Pancreas (tissue), 10 donors: ENCODE data around the gene FBXO41. TPM values are rescaled to one million over a fixed set of nuclear protein-coding genes. Genes with fewer than 3 reads are reported as not detected.

Source experiments
- ATAC-seq, 4 donors: fragments of 200-7000 bp; cut with Tn5 transposase; one replicate each; pipeline versions ENCODE4 v1.8.0 to v1.9.1; 2020; ENCODE audit warnings: mild to moderate bottlenecking in 4 of 4, moderate library complexity in 4 of 4
- DNase-seq, 6 donors: peaks; one replicate each; pipeline ENCODE4 v3.0.0-alpha.2; 2020
- FAIRE-seq: peaks from 2 replicates; lab custom pipeline; 2012; peaks lifted over from hg19 to GRCh38; lab: Jason Lieb, UNC
- H3K27ac ChIP-seq, 4 donors: fragments of 200-600 bp; sonication (generic); 1 replicate in 3 of 4; 2 replicates in 1 of 4; pipeline versions ENCODE4 v1.5.0 to v1.8.0; 2020
- H3K27me3 ChIP-seq, 4 donors: fragments of 200-600 bp; one replicate each; pipeline ENCODE4 v1.8.0; 2021
- H3K36me3 ChIP-seq, 3 donors: fragments of 200-600 bp; sonication (generic) in 1 of 3; one replicate each; pipeline versions ENCODE4 v1.5.0 to v1.8.0; 2020 to 2021
- H3K4me1 ChIP-seq, 3 donors: fragments of 200-600 bp; one replicate each; pipeline ENCODE4 v1.8.0; 2021
- H3K4me3 ChIP-seq, 4 donors: fragments of 200-600 bp; sonication (generic) in 2 of 4; one replicate each; pipeline versions ENCODE4 v1.5.0 to v1.8.0; 2020 to 2021
- H3K9me3 ChIP-seq, 4 donors: fragments of 200-600 bp; one replicate each; pipeline ENCODE4 v1.8.0; 2021
- CTCF ChIP-seq, 4 donors: fragments of 200-600 bp; sonication (generic) in 3 of 4; IDR thresholded peaks; one replicate each; pipeline versions ENCODE4 v1.5.0 to v1.8.0; 2021; ENCODE audit warnings: antibody characterized with exemption in 4 of 4
- WGBS, 2 donors: extraction: QIAGEN DNeasy Blood & Tissue Kit; methylation state at CpG; one replicate each; pipeline ENCODE4 v1.1.7; 2013; 5-methylcytosine and 5-hydroxymethylcytosine counted together
- intact Hi-C, 3 donors: fragments of 100-400 bp; cut with DNase I; formaldehyde crosslinking; loops; one replicate each; pipeline versions ENCODE4 v1.11.1 to v1.14.2; 2022
- polyA plus RNA-seq, 2 donors: library from polyadenylated mRNA; stranded (reverse); fragments of 200-250 nt; gene quantifications; one replicate each; pipeline ENCODE4 v1.2.3, GENCODE V29; 2013
- total RNA-seq, 6 donors: library from RNA; stranded (reverse); fragmentation: NEBNext Ultra II Directional in 4 of 6; extraction: Animal tissue kit (Norgen Biotek cat#: 25700) in 4 of 6; gene quantifications; one replicate each; pipeline versions ENCODE4 v1.2.1 to v1.2.4, GENCODE V29; 2021 to 2023
- donor health status: healthy with polysubstance abuse.
- donor health status: DM: no; HTN: no; CAD: no; lungs with moderate emphysema.
- donor health status: DM: no; HTN: no; CAD: no.
- donor health status: control.
- donor health status: control.
- donor health status: Bipolar disorder and iron deficiency.
- donor health status: DM: yes; HTN: yes; CAD: no.
- donor health status: DM: no; HTN: no; CAD: no.
- donor health status: DM: no; HTN: no; CAD: no.
- donor health status: DM: yes; HTN: yes; CAD: no.

Gene FBXO41
- total and polyA plus RNA-seq, 8 donors = 2.2 to 6.9 (median 3.4) TPM

- H3K27ac ChIP-seq = no peak overlapping the region
- intact Hi-C loops = no loop called here
- WGBS, 2 donors = 20 to 22% methylated on average over 20 to 22 of the region's 22 CpGs
- no peaks in the 10 kb centered on the region for H3K9me3 ChIP-seq
- H3K36me3 ChIP-seq = no peaks in the 10 kb centered on the region
- ATAC-seq (peak in 1 of 4 donors; percentile 3), DNase-seq (no peak), FAIRE-seq (no peak)
- H3K4me3 ChIP-seq = peak overlapping the region in 3 of 4 donors; percentile 4 to 42 (median 29)
- no peaks in the 10 kb centered on the region for H3K27me3 ChIP-seq
- TF ChIP-seq CTCF (IDR thresholded peaks at IDR 0.05) = no peak
- peaks cover 0 to 2% (median 0%) of the 10 kb centered on the region in 3 donors for H3K4me1 ChIP-seq
Measured at GRCh38 chr2:73269686-73270465, 14.4 kb downstream of the FBXO41 start.

DNA sequence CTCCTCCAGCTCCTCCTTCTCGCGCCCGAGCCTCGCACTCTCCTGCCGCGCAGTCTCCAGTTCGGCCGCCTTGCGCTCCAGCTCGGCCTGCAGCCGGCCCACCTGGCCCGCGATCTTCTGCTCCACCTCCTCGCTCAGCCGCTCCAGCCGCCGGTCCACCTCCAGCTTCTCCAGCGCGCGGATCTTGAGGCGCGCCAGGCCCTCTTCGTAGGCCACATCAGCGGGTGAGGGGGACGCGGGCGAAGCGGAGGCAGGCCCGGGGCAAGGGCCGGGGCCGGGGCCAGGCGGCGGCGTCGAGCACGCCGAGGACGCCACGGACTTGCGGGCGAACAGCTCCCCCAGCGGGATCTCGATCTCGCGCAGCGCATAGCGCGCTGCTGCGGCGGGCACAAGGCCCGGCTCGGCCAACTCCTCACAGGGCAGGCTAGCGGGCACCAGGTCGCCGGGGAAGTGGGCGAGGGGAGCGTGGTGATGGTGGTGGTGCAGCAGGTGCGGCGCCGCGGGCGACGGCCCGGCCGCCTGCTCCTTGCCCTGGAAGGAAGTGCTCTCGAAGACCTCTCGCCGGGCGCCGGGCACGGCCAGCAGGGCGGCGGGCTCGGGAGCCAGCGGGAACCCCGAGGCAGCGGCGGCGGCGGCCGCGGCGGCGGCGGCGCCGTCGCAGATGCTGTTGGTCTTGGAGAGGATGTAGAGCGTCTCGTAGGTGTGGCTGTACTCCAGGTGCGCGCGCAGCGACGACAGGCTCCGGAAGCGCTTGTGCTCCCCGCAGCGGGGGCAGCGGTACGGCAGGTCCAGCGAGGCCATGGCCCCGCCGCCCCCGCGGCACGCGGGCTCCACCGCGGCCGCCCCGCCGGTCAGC, 15.2 kb downstream of the FBXO41 start:
- no peak for TF ChIP-seq CTCF (IDR thresholded peaks at IDR 0.05)
- 2 to 6% methylated on average over 111 to 113 of the region's 113 CpGs for WGBS, 2 donors
- intact Hi-C loops = no loop called here
- ATAC-seq (peak; percentile 74 to 85 (median 80)), FAIRE-seq (no peak), DNase-seq (peak; percentile 50 to 86 (median 74))
- Histone ChIP-seq H3K9me3 (no peaks in the 10 kb centered on the region), H3K4me1 (peaks cover 0 to 2% (median 0%) of the 10 kb centered on the region in 3 donors), H3K4me3 (peak overlapping the region; percentile 4 to 42 (median 18)), H3K36me3 (no peaks in the 10 kb centered on the region), H3K27me3 (no peaks in the 10 kb centered on the region), H3K27ac (no peak overlapping the region)

- DNase-seq (no peak), ATAC-seq (no peak), FAIRE-seq (no peak)
- Histone ChIP-seq H3K27me3 (no peaks in the 10 kb centered on the region), H3K27ac (no peak overlapping the region), H3K4me3 (peak overlapping the region in 3 of 4 donors; percentile 7 to 42 (median 29)), H3K36me3 (no peaks in the 10 kb centered on the region), H3K9me3 (no peaks in the 10 kb centered on the region), H3K4me1 (peaks cover 0 to 2% (median 0%) of the 10 kb centered on the region in 3 donors)
- 45 to 49% methylated on average over 14 of the region's 14 CpGs for WGBS, 2 donors
- no peak for TF ChIP-seq CTCF (IDR thresholded peaks at IDR 0.05)
- intact Hi-C loops = no loop called here
Measured at GRCh38 chr2:73268366-73268829, 15.9 kb downstream of the FBXO41 start.

DNA sequence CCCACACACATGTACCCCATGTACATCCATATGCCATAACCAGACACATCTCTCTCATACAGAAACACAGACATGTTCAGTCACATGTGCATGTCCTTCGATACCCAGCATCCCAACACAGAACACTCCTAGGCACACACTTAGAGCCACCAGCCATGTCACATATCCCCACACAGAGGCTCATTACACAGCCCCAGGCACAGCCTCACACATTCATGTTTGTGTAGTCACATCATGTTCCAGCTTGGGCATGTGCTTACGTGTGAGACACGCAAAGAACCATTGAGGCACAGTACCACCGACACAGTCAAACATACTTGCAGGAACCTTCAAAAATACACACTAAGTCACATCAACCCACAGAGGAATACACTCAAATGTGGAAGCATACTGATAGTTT, 17.3 kb downstream of the FBXO41 start:
- FAIRE-seq = no peak
- no peak for DNase-seq
- TF ChIP-seq CTCF (IDR thresholded peaks at IDR 0.05) = no peak
- Histone ChIP-seq H3K27ac (no peak overlapping the region), H3K36me3 (no peaks in the 10 kb centered on the region), H3K27me3 (no peaks in the 10 kb centered on the region), H3K4me3 (no peak overlapping the region), H3K4me1 (peaks cover 0 to 2% (median 0%) of the 10 kb centered on the region in 3 donors), H3K9me3 (no peaks in the 10 kb centered on the region)
- no peak for ATAC-seq
- WGBS, 2 donors = 92 to 98% methylated on average over 4 of the region's 4 CpGs
- intact Hi-C loops = no loop called here
